ENCODE results near the gene OCLN. TPM values are rescaled to one million over a fixed set of nuclear protein-coding genes. Genes with fewer than 3 reads are reported as not detected.
A peak's percentile ranks its signal among the peaks of the same experiment; 100 is the strongest.

OCLN gene
- total RNA-seq, 1 experiment from 2014 or later, result 35.4 TPM

DNA sequence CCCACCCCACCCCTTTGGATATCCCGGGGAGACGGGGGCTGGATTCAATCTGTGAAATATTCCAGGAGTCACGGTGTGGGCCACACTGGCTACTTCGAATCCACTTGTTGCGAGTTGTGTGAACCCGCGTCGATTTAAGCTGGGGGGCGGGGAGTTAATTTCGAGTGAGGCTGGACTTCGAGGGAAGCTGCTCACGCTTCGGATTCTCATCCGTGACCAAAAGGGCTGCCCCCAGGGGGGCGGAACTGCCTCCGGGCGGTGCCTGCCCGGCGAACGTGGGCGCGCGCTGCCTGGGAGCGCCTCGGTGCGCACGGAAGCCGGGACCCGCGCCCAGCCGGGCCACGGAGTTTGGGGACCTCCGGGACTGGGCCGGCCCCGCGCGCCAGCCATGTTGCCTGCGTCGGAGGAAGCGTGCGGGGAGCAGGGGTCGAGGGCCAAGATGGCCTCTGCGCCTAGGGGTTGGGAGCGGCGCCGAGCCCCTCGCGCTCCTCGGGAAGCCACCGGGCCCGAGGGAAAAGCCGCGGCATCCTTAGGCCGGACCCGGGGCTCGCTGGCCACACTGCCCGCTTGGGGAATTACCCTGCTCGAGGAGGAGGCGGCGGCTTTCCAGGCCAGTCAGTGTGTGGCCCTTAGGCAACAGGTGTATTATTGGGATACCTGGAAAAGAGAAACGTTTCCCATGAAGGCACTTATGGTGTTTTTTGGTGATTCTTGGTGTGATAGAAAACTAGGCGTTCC, 975 bp downstream of the OCLN start:
- ChIA-PET POLR2A (ENCODE audit: unreplicated experiment) (interaction anchor here (0.6 kb wide), 1 partner anchor 95 kb away, joined by 7 read pairs; no protein-coding TSS in a partner anchor), CTCF (no interaction called here)
- Histone ChIP-seq H4K20me1 (ENCODE audit: low read length) (peaks cover 21% of the 10 kb centered on the region; the same call in 1 of the 2 replicates), H3K27ac (ENCODE audit: low read length) (peak overlapping the region; percentile 88), H3K27me3 (ENCODE audit: low read length) (no peaks in the 10 kb centered on the region), H3K4me2 (ENCODE audit: low read length) (peak overlapping the region; percentile 85), H3K4me1 (ENCODE audit: insufficient read depth, low read length) (peaks cover 47% of the 10 kb centered on the region), H3K36me3 (ENCODE audit: low read depth, low read length) (no peaks in the 10 kb centered on the region), H3K9me2 (replicated peaks; ENCODE audit: low read length) (no peaks in the 10 kb centered on the region), H3K9me3 (ENCODE audit: low read length) (no peaks in the 10 kb centered on the region), H3K4me3 (ENCODE audit: low read length) (peak overlapping the region; percentile 98), H3K79me2 (ENCODE audit: low read length) (peaks cover 59% of the 10 kb centered on the region), H3K9ac (ENCODE audit: low read length) (peak overlapping the region; percentile 94), H2AFZ (ENCODE audit: low read length) (peak overlapping the region; percentile 79), H3F3A (ENCODE audit: low read length, unreplicated experiment) (no peaks in the 10 kb centered on the region)
- intact Hi-C loops (cut with micrococcal nuclease), result loop anchor here (1.0 to 5.0 kb wide), 2 partner anchors 41 to 78 kb away; partner anchors contain the start of gene MARVELD2
- DNase-seq, result peak; percentile 41
- TF ChIP-seq EZH2 (IDR thresholded peaks at IDR 0.05; ENCODE audit: low read length, unreplicated experiment) (no peak), EZH2phosphoT487 (IDR thresholded peaks at IDR 0.05; ENCODE audit: borderline replicate concordance, low read length) (no peak)
- TF ChIP-seq, protein P1, sequence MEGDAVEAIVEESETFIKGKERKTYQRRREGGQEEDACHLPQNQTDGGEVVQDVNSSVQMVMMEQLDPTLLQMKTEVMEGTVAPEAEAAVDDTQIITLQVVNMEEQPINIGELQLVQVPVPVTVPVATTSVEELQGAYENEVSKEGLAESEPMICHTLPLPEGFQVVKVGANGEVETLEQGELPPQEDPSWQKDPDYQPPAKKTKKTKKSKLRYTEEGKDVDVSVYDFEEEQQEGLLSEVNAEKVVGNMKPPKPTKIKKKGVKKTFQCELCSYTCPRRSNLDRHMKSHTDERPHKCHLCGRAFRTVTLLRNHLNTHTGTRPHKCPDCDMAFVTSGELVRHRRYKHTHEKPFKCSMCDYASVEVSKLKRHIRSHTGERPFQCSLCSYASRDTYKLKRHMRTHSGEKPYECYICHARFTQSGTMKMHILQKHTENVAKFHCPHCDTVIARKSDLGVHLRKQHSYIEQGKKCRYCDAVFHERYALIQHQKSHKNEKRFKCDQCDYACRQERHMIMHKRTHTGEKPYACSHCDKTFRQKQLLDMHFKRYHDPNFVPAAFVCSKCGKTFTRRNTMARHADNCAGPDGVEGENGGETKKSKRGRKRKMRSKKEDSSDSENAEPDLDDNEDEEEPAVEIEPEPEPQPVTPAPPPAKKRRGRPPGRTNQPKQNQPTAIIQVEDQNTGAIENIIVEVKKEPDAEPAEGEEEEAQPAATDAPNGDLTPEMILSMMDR (conservative IDR thresholded peaks at IDR 0.05; ENCODE audit: low read depth, low read length), result no peak
- no TSS peak for BruUV-seq (replicated peaks)
- peak; percentile 25 for ATAC-seq

DNA sequence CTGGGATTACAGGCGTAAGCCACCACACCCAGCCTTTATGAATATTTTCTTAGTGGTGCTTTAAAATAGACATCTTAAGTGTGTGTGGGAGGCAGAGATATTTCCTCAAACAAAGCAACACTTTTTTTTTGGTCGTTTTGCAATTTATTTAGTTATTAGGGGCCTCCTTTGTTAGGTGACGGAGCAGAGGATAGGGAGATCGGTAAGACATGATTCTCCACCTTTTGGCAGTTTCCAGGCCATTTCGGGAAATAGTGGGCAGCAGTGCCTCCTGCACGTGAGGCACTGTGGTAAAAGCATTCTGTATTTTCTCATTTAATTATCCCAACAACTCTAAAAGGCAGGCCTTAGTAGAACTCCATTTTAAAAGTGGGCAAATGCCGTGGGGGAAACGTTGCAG, 1.9 kb downstream of the OCLN start:
- Histone ChIP-seq H3K79me2 (ENCODE audit: low read length) (peaks cover 68% of the 10 kb centered on the region), H3K9me2 (replicated peaks; ENCODE audit: low read length) (no peaks in the 10 kb centered on the region), H3K9ac (ENCODE audit: low read length) (peak overlapping the region; percentile 94; the same call in 1 of the 2 replicates), H3K27me3 (ENCODE audit: low read length) (no peaks in the 10 kb centered on the region), H3K36me3 (ENCODE audit: low read depth, low read length) (no peaks in the 10 kb centered on the region), H3K9me3 (ENCODE audit: low read length) (no peaks in the 10 kb centered on the region), H3K4me2 (ENCODE audit: low read length) (peak overlapping the region; percentile 85), H2AFZ (ENCODE audit: low read length) (no peak overlapping the region), H3K27ac (ENCODE audit: low read length) (no peak overlapping the region), H3F3A (ENCODE audit: low read length, unreplicated experiment) (no peaks in the 10 kb centered on the region), H3K4me3 (ENCODE audit: low read length) (peak overlapping the region; percentile 98), H4K20me1 (ENCODE audit: low read length) (peaks cover 21% of the 10 kb centered on the region; the same call in 1 of the 2 replicates), H3K4me1 (ENCODE audit: insufficient read depth, low read length) (peaks cover 49% of the 10 kb centered on the region)
- ChIA-PET POLR2A (ENCODE audit: unreplicated experiment) (no interaction called here), CTCF (no interaction called here)
- no peak for ATAC-seq
- intact Hi-C loops (cut with micrococcal nuclease), result loop anchor here (5.0 kb wide), 1 partner anchor 42 kb away; no protein-coding TSS in a partner anchor
- BruUV-seq (replicated peaks), result no TSS peak
- DNase-seq, result no peak
- TF ChIP-seq, protein P1 (conservative IDR thresholded peaks at IDR 0.05; ENCODE audit: low read depth, low read length), result no peak
- TF ChIP-seq EZH2 (IDR thresholded peaks at IDR 0.05; ENCODE audit: low read length, unreplicated experiment), result no peak
- no peak for TF ChIP-seq EZH2phosphoT487 (IDR thresholded peaks at IDR 0.05; ENCODE audit: borderline replicate concordance, low read length)

Measured in PC-3 (cell line).